HepG2 (cell line): ENCODE data around the gene SMPD3. TPM values are rescaled to one million over a fixed set of nuclear protein-coding genes. Genes with fewer than 3 reads are reported as not detected.

ENCODE experiments used
- ATAC-seq: fragments of 200-7000 bp; cut with Tn5 transposase; 3 replicates; pipeline ENCODE4 v1.9.1; 2020; ENCODE audit warnings: mild to moderate bottlenecking, moderate library complexity
- BruUV-seq: library from RNA; stranded (reverse); fragments of 400-500 nt; replicated peaks from 2 replicates; lab custom pipeline; 2021; lab: Mats Ljungman, UMichigan
- CTCF ChIA-PET: fragments of 300-600 bp; formaldehyde crosslinking; extraction: SDS; loops from one replicate; lab custom pipeline; 2021; ENCODE audit warnings: low total read pairs, inconsistent platforms, low intra/inter-chr PET ratio; lab: Yijun Ruan, JAX
- POLR2A ChIA-PET: fragments of 350-600 bp; sonication (Branson Sonifier 250); formaldehyde crosslinking; loops from one replicate; lab custom pipeline; 2020; ENCODE audit warnings: antibody characterized with exemption, inconsistent platforms; lab: Yijun Ruan, JAX
- DNase-seq: peaks from one replicate; pipeline ENCODE4 v3.0.0-alpha.2; 2015; ENCODE audit warnings: low spot score
- FAIRE-seq: peaks from 3 replicates; lab custom pipeline; 2011; peaks lifted over from hg19 to GRCh38; lab: Jason Lieb, UNC
- H2AFZ ChIP-seq: one replicate; pipeline ENCODE4 v1.6.1; 2011; ENCODE audit warnings: low read length, inconsistent platforms
- H3K27ac ChIP-seq: fragments of 300-600 bp; 3 replicates; pipeline ENCODE4 v1.8.0; 2011; ENCODE audit warnings: mixed run types, mild to moderate bottlenecking, mixed read lengths, low read length, inconsistent platforms; ENCODE audit not compliant: insufficient read depth; ENCODE audit errors: extremely low read length
- H3K27me3 ChIP-seq, 2 experiments: fragments of 200-600 bp in 1 of 2; 2 replicates in 1 of 2; 3 replicates in 1 of 2; pipeline versions ENCODE4 v1.6.0 to v1.8.0; 2011; ENCODE audit warnings: low read length in 2 of 2, mild to moderate bottlenecking in 2 of 2, moderate library complexity in 2 of 2, inconsistent platforms in 1 of 2; ENCODE audit not compliant: insufficient read depth in 2 of 2, control insufficient read depth in 1 of 2
- H3K36me3 ChIP-seq, 2 experiments: fragments of 200-600 bp in 1 of 2; replicated peaks in 1 of 2; 2 replicates in 1 of 2; 3 replicates in 1 of 2; pipeline versions ENCODE4 v1.5.1 to v1.8.0; 2011; ENCODE audit warnings: low read length in 2 of 2, inconsistent platforms in 1 of 2; ENCODE audit not compliant: insufficient read depth in 2 of 2, control insufficient read depth in 1 of 2
- H3K4me1 ChIP-seq: 2 replicates; pipeline ENCODE4 v1.5.1; 2012; ENCODE audit warnings: low read length, inconsistent platforms; ENCODE audit not compliant: insufficient read depth
- H3K4me2 ChIP-seq: 2 replicates; pipeline ENCODE4 v1.6.0; 2011; ENCODE audit warnings: low read depth, low read length, inconsistent platforms
- H3K4me3 ChIP-seq, 3 experiments: fragments of 200-600 bp in 1 of 3; sonication (generic), shearing (Covaris generic) in 1 of 3; replicated peaks in 1 of 3; 2 replicates each; pipeline ENCODE4 v1.5.1; 2011 to 2016; ENCODE audit warnings: low read length in 3 of 3, inconsistent platforms in 2 of 3, low read depth in 2 of 3, mild to moderate bottlenecking in 2 of 3, control low read depth in 1 of 3, mixed read lengths in 1 of 3; ENCODE audit not compliant: insufficient read depth in 1 of 3
- H3K79me2 ChIP-seq: one replicate; pipeline ENCODE4 v1.6.1; 2011; ENCODE audit warnings: low read length, inconsistent platforms; ENCODE audit not compliant: insufficient read depth
- H3K9ac ChIP-seq: 2 replicates; pipeline ENCODE4 v1.6.0; 2011; ENCODE audit warnings: mild to moderate bottlenecking, low read depth, low read length, inconsistent platforms; ENCODE audit not compliant: insufficient read depth
- H3K9me3 ChIP-seq: 2 replicates; pipeline ENCODE4 v1.5.1; 2012; ENCODE audit warnings: mild to moderate bottlenecking, low read length
- H4K20me1 ChIP-seq: 2 replicates; pipeline ENCODE4 v1.6.0; 2011; ENCODE audit warnings: inconsistent platforms, mild to moderate bottlenecking, low read length, moderate library complexity; ENCODE audit not compliant: insufficient read depth
- ASH2L ChIP-seq: fragments of 300-600, 200-600 bp; sonication (generic); IDR thresholded peaks from 2 replicates; pipeline ENCODE4 v1.7.0; 2017; ENCODE audit warnings: low read depth, mild to moderate bottlenecking, moderate library complexity, mixed read lengths, low read length; ENCODE audit not compliant: insufficient read length
- ATF5 ChIP-seq: sonication (generic); formaldehyde crosslinking; IDR thresholded peaks from 2 replicates; pipeline ENCODE4 v1.4.0; 2020; ENCODE audit warnings: mild to moderate bottlenecking, low read depth, missing genetic modification reagents
- BCL3 ChIP-seq: sonication (generic); formaldehyde crosslinking; IDR thresholded peaks from 2 replicates; pipeline ENCODE4 v1.5.1; 2020; ENCODE audit warnings: mild to moderate bottlenecking, missing genetic modification reagents, moderate library complexity
- ELF3 ChIP-seq: IDR thresholded peaks from 2 replicates; pipeline ENCODE4 v1.6.1; 2016; ENCODE audit warnings: missing genetic modification reagents, missing compliant biosample characterization
- GMEB2 ChIP-seq: IDR thresholded peaks from 2 replicates; pipeline ENCODE4 v1.6.1; 2016; ENCODE audit warnings: missing biosample characterization, missing genetic modification reagents, low read depth
- HMG20B ChIP-seq: conservative IDR thresholded peaks from 2 replicates; pipeline ENCODE4 v1.6.1; 2016; ENCODE audit warnings: missing genetic modification reagents, missing compliant biosample characterization
- IKZF5 ChIP-seq: IDR thresholded peaks from 2 replicates; pipeline ENCODE4 v1.6.1; 2018; ENCODE audit warnings: missing genetic modification reagents, mild to moderate bottlenecking, missing compliant biosample characterization
- MXD1 ChIP-seq: sonication (generic); formaldehyde crosslinking; IDR thresholded peaks from 2 replicates; pipeline ENCODE4 v1.4.0; 2020; ENCODE audit warnings: mild to moderate bottlenecking, missing genetic modification reagents
- MXD4 ChIP-seq: IDR thresholded peaks from 2 replicates; pipeline ENCODE4 v1.6.1; 2016; ENCODE audit warnings: mild to moderate bottlenecking, missing biosample characterization, missing genetic modification reagents
- PCBP1 ChIP-seq: fragments of 200-400 bp; formaldehyde crosslinking; IDR thresholded peaks from 2 replicates; pipeline ENCODE4 v1.6.1; 2017; ENCODE audit warnings: mild to moderate bottlenecking, low read depth, low read length, borderline replicate concordance
- TGIF2 ChIP-seq: IDR thresholded peaks from 2 replicates; pipeline ENCODE4 v1.6.1; 2016; ENCODE audit warnings: control low read depth, missing compliant biosample characterization
- ZBTB25 ChIP-seq: IDR thresholded peaks from 2 replicates; pipeline ENCODE4 v1.6.1; 2018; ENCODE audit warnings: missing genetic modification reagents
- ZNF335 ChIP-seq: sonication (generic); formaldehyde crosslinking; IDR thresholded peaks from 2 replicates; pipeline ENCODE4 v1.4.0; 2020; ENCODE audit warnings: missing genetic modification reagents
- ZNF816 ChIP-seq: sonication (generic); formaldehyde crosslinking; IDR thresholded peaks from 2 replicates; pipeline ENCODE4 v1.8.0; 2022; ENCODE audit warnings: missing genetic modification reagents, mild to moderate bottlenecking, borderline replicate concordance
- WGBS: methylation state at CpG from one replicate; pipeline ENCODE4 v1.1.6; 2017; ENCODE audit warnings: low lambda C conversion rate; 5-methylcytosine and 5-hydroxymethylcytosine counted together
- in situ Hi-C: cut with HindIII; loops from 2 replicates; pipeline ENCODE4 v1.10.0; 2017; ENCODE audit warnings: low pct_unique_long_range_greater_than_20kb; ENCODE audit not compliant: extremely low pct_ligation_motif_present
- intact Hi-C: fragments of 100-400 bp; cut with micrococcal nuclease; formaldehyde crosslinking; loops from one replicate; pipeline ENCODE4 v1.10.0; 2022; ENCODE audit not compliant: unreplicated experiment
- polyA plus RNA-seq, 8 experiments: library from polyadenylated mRNA; depleted of rRNA in 3 of 8; stranded (reverse) in 7 of 8; unstranded in 1 of 8; fragments of >200 nt; fragmentation: Illumina TruSeq in 4 of 8; extraction: Trizol in 4 of 8; gene quantifications; 2 replicates each; pipeline versions ENCODE4 v1.2.1 to v1.2.3, GENCODE V29; 2011 to 2016; ENCODE audit warnings: low read depth in 4 of 8, missing spikeins in 1 of 8, mixed read lengths in 1 of 8; ENCODE audit not compliant: insufficient read depth in 1 of 8
- total RNA-seq, 5 experiments: library from RNA; depleted of rRNA; stranded (reverse); fragments of >200 nt; fragmentation: Illumina TruSeq; extraction: Trizol; gene quantifications; 2 replicates each; pipeline ENCODE4 v1.2.3, GENCODE V29; 2016; ENCODE audit warnings: low read depth in 1 of 5

The SMPD3 gene
- total and polyA plus RNA-seq, 2 of the 13 experiments (the other 11 are each of a cell fraction or from before 2014, with no cell fraction given) = 0.07 to 0.32 TPM

GRCh38 chr16:68403177-68403576 lies 45.1 kb downstream of the SMPD3 start:
- POLR2A ChIA-PET = no interaction called here
- Histone ChIP-seq H3K27me3 (peaks cover 0 to 27% of the 10 kb centered on the region in 2 experiments; a peak in 3 of 5 replicates), H3K9ac (no peak overlapping the region), H3K36me3 (no peaks in the 10 kb centered on the region), H3K27ac (no peak overlapping the region), H2AFZ (no peak overlapping the region), H4K20me1 (no peaks in the 10 kb centered on the region; the same call in 1 of the 2 replicates), H3K9me3 (no peaks in the 10 kb centered on the region)
- ATAC-seq (no peak), FAIRE-seq (no peak), DNase-seq (no peak)
- BruUV-seq = no TSS peak
- WGBS = 2% methylated on average over 1 of the region's 1 CpG
- TF ChIP-seq MXD1 (CRISPR knock-in tag) (no peak), ATF5 (no peak), IKZF5 (no peak), BCL3 (CRISPR knock-in tag) (no peak), ASH2L (no peak), ZBTB25 (no peak), TGIF2 (CRISPR knock-in tag) (no peak), ELF3 (CRISPR knock-in tag) (no peak), MXD4 (no peak), ZNF816 (CRISPR knock-in tag) (no peak), PCBP1 (no peak), HMG20B (no peak), GMEB2 (no peak), ZNF335 (CRISPR knock-in tag) (no peak)
- TF ChIP-seq, all 625 proteins: peak for 0
- in situ Hi-C loops = no loop called here
- intact Hi-C loops = no loop called here
- Histone ChIP-seq H3K4me2 (no peak overlapping the region), H3K4me1 (no peaks in the 10 kb centered on the region; the same call in 1 of the 2 replicates), H3K79me2 (no peaks in the 10 kb centered on the region), H3K4me3 (no peak overlapping the region)
- CTCF ChIA-PET = no interaction called here
